HG02798 (cell line): Measurements from ENCODE around the gene PRIMA1.

Experiments used
- ATAC-seq: cut with Tn5 transposase; IDR thresholded peaks from one replicate; pipeline ENCODE4 v1.9.1; 2021; ENCODE audit warnings: mild to moderate bottlenecking; ENCODE audit not compliant: unreplicated experiment, poor library complexity

Gene PRIMA1

DNA sequence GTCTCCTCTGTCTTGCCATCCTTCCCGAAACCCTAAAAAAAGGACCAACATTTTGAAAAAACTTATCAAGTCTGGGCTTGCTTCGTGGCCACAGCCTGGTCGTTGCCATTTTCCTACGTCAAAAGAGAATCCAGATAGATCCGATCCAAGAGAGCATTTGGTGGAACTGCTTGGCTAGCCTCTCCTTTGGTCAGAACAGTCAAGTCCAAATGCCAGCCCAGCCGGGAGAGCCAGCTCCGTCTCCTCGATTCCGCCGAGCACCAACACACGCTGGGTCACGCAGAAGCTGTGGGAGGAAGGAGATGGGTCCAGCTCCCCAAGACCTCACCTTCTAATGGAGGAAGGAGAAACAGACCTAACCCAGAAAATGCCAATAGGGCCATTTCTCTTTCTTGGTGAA is 9.3 kb upstream of the PRIMA1 start:
- no peak for ATAC-seq

DNA sequence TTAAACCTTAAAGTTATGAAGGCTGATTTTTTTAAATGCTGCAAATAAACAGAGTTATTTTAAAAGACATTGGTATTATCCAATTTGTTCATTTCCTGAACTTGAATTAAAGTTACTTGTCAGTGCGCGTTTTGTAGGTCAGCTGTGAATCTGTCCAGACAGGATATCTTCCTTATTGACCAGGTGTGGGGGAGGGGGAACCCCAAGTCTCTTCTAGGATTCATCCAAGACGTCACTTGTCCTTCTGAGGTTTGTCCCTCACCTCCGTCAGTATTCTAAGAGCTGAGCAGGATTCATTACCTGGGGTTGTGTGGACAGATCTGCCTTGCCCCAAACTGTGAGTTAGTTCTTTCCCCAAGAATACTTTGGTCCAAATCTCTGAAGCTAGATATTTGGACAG is 8.8 kb upstream of the PRIMA1 start:
- ATAC-seq = no peak

DNA sequence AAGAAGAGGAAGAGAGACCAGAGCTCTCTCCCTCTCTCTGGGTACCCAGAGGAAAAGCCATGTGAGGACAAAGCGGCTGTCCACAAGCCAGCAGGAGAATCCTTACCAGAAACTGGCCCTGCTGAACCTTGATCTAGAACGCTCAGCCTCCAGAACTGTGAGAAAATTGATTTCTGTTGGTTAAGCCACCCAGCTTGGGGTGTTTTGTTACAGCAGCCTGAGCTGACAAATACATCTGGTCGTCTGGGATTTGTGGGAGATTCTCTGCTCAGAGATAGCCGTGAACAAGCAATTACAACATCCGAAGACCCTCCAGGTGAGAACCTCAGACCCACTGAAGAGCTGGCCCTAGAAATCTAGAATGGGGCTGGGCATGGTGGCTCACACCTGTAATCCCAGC is 6.5 kb upstream of the PRIMA1 start:
- ATAC-seq = no peak

DNA sequence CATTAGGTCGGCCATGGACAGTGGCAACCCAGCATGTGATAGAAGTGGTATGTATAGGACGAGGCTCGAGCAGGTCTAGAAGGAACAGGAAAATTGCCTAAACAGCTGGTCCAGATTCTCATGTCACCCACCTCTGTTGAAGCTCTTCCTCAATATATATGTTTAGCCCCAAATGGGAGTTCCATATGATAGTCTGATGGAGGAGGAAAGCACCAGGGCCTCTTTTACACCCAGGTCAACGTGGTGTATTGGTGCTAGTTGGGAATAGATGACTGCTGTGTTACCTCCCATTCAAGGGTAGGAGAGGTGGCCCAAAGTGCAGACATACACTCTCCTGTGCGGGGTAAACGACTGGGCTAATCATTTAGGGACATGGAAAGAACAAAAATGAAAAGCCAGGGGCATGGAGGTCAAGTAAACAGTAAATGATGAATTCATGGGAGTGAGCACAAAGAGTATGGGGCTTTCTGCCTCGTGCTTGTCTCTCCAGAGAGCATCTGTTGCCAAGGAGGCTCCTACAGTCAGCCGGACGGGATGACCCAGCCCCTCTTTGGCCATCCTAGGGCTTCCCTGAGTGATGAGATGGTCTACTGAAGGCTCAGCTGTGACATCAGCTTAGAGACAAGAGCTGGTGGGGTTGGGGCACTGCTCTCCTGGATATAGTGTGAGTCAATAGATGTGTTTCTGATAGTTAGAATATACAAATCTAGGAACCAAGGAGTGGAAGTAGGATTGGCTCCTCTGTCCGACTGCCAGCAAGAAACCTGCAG is 5.5 kb upstream of the PRIMA1 start:
- no peak for ATAC-seq

DNA sequence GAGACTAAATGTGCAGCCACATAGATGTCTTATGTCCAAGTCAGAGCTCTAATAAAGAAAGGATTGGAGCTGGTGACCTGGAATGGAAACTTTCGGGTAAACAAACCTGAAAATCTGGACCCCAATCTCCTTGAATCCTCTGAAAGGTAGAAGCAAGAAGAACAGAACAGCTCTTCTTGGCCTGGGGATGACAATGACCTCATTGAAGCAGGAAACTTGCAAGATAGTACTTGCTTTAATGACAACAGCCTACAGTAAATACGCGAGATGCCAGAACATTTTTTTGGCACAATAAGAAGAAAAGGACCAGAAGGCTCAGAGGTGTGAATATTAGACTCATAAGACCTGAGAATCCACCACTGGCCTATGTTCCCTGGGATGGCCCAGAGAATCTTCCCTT is 4.1 kb upstream of the PRIMA1 start:
- no peak for ATAC-seq

DNA sequence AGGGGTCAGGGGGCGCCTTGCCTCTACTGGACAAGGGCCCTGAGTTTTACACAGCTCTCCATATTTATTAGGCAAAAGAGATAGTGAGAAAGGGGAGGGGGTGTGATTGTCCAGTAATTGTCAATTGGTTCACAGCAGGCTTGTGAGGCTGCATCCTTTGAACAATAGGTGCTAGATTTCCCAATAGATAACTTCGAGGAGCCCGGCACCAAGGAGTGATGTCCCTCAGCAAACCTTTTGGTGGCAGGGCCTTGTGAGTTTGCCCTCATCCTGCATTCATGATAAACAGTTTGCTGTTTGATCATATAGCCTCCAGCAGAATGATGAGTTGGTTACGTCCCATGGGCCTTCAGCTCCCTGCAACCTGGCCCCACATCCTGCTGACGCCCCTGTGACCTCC is 2.7 kb upstream of the PRIMA1 start:
- no peak for ATAC-seq

DNA sequence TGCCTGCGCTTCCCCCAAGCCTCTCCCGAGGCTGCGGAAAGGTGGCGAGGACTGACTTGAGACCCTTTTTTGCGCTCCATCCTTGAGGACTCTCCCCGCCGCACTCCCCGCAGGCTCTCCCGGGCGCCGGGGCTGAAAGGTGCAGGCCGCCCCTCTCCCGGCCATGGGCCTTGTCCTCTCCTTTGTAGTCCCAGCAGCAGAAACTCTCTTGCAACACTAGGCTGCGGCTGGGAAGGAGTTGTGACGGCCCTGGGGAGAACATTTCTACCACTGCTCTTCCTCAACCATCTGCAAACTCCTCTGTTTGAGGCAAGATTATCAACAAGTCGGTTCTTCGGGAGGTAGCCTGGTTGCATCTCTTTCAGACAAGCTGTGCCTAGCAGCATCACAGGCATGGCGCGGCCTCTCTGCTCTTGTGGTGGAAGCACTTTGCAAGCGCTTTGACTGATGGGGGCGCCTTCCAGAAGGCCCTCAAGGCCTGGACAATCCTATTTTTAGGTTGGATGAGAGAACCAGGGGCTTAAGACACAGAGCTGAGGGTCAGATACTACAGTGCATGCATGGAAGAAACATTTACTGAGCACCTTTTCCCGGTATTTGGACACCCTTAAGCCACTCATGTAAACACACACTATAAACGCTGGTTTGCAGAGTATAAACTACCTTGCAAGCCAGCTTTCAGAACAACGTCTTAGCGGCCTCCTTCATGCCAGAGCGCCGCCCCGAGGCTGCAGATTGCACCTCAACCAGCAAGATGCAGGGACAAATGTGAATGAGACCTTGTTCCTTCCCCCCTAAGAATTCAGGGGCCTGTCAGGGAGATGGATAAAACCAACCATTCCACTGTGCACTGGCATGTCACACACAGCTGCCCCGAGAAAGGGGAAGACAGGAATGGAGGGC is 1.2 kb upstream of the PRIMA1 start:
- no peak for ATAC-seq

DNA sequence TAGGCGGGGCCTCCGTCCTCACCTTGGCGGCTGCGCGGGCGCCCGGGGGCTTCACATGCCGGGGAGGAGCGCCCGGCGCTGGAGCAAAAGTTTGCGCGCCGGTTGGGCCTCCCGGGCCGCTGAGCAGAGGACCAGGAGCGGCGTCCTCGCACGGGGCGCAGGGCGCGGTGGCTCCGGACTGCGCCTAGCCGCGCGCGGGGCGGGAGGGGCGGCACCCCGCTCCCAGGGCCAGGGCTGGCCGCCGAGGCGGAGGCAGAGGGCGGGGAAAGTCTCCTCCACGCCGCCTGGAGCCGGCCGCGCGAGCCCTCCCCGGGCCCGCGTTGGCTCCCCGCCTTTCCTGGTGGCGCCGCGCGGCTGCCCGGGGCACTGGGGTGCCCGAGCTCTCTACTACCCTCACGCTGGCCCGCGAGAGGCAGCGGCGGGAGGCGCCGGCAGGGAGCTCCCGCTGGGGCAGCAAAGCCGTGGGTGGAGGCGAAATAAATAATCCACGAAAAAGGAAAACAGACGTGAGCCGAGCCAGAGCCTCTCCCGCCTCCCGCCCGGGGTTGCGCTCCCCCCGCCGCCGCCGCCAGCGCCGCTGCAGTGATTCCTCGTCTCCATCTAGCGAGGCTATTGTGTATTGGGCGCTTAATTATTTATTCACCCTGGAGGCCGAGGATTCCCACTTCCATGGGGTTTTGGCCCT is 400 bp upstream of the PRIMA1 start:
- no peak for ATAC-seq

DNA sequence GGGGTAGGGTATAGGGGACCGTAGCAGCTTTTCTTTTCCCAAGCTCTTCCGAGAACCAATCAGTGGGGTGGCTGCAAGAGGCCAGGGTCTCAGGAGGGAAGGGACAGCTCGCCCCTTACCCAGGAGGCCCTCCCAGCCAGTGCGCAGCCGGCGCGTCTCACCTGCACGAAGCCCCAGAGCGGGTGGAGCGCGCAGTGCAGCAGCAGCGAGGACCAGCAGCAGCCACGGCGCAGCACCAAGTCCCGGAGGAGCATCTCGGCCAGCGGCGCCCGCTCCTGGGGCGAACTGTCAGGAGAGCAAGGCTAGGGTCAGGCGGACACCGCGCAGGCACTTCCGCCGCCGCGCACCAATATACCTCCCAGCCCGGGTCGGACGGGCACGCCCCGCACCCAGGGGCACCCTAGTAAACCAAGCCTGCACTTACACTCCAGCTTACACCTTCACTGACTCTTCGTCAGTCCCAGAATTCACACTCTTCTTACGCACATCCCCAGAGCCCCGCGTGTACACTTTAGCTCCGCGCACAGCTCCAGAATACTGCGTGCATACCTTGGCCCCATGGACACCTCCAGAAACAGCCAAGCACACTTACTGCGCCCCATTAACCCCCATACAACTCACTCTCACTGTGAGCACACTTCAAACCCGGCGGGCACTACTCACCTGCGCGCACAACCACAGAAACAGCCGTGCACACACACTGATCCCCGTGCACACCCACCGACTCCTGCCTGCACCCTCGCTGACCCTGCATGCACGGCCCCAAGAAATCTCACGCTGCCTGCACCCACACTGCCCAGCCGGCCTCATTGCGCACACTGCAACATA is 606 bp downstream of the PRIMA1 start:
- no peak for ATAC-seq

DNA sequence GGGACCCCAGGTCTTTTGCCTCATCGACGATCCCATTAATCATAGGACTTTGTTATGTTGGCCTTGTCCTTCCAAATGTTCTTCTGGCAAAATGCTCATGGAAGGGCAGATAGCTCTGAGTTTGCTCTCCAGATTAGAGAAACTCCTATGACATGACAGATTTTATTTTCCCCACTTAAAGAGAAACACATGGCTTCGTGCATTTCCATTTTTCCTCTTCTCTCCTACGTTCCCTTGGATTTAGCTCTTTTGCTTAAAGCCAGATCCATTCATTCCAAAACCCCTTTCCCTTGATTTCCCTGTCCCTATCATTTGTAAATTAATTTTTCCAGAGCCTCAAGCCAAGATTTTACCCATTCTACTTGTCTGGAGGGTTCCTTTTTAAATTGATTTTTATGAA is 2.9 kb downstream of the PRIMA1 start:
- ATAC-seq = no peak

DNA sequence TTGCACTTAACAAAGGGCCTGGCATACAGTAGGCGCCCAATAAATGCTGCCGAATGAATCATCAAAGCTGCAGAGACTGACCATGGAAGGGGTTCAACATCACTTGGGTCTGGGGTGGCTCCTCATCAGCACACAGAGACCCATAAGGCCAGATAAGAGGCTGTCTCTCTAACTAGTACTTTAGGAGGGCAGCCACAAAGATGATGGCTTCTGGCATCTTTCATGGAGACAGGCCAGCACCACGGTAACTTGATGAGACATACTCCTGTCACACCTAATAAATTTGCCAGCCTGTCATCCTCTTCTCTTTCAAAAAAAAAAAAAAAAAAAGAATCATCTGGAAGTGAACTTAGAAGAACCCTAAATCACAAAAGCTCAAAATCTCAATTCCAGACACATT is 3.4 kb downstream of the PRIMA1 start:
- ATAC-seq = no peak

DNA sequence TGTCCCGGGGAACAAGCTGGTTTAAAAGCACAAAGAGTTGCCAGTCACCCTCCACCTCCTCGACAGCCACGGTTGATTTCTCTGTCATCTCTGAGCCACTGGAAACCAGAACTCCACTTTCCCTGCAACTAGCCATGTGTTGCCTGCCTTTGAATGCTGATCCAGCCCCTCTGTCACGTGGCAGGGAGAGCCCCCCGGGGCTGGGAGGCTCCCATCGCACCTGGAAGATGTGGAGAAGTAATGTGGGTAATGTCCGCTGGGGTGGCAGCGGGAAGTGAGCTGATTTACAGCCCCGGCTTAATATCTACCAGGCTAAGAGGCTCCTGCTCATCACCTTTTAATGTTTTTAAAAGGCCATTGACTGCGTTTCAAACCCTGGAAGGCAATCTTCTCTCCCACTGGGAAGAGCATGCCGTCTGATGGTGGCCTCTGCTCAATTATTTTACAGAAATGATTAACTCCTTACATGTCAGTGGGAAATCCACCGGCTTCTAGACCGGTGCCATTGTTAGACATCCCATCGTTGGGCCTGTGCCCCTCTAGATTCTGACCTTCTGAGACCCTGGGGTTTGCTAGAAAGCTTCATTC is 7.4 kb downstream of the PRIMA1 start:
- no peak for ATAC-seq

DNA sequence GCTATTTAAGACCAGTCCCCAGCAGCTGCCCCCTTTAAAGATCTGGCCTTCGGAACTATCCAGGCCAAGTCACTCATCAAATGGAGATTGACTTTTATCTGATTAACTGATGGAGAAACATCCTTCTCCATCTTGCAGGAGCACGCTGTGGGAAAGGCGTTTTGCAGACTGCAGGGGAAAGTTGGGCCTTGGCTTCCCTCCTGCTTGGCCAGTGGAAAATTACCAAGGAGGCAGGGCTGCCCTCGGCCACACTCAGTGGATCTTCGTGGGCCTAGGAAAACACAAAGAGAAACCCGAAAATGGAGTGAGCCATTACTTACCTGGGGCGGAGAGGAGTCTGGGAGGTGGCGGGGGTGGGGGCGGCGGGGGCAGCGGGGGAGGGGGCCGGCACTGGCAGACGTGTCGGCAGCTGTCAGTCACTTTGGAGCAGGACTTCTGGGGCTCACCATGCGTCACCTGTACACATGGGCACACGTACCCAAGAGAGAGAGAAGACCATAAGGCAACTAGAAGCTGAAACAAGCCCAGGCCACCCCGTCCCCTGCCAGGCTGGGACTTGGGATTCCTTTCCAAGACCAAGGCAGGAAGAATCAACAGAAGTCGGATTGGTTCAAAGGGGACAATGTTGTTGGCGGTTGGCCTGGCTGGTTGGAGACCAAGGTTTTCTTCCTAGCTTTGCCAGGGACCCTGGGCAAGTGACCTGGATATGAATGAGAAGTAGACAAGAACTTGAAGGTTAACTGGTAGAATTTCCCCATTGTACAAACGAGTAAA is 9.2 kb downstream of the PRIMA1 start:
- ATAC-seq = no peak

DNA sequence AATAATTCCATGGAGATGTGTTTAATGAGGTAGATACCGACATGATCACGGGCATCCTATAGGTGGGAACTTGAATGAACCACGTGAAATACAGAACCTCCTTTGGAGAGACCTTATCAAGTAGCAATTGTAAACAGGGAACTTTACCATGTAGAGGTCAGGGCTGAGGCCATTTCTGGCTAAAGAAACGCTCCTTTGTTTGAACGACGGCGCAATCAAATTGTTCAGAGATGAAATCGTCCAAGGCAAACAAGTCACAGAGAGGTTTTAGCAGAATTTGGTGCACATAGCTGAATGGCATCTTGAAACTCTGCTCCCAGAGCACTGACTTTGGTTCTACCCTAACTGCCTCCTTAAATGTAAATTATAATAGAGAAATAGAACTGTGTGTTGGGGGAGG is 9.8 kb downstream of the PRIMA1 start:
- no peak for ATAC-seq

DNA sequence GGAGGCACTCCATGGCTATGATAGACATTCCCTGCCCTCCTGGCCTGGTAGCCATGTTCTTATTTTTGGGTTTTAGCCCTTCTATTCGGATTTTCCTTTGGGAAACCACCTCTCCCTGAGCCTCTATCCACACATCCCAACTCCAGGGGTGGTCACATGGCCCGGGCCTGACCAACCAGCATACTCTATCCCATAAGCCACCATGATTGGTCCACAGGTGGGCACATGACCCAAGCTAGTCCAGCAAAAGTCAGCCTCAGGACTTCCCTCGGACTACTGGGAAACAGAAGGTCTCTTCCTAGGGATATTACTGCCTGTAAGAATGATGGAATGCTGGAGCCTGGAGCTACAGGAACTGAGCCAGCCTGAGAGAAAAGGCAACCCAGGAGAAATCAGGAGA is 12.5 kb downstream of the PRIMA1 start:
- ATAC-seq = no peak

DNA sequence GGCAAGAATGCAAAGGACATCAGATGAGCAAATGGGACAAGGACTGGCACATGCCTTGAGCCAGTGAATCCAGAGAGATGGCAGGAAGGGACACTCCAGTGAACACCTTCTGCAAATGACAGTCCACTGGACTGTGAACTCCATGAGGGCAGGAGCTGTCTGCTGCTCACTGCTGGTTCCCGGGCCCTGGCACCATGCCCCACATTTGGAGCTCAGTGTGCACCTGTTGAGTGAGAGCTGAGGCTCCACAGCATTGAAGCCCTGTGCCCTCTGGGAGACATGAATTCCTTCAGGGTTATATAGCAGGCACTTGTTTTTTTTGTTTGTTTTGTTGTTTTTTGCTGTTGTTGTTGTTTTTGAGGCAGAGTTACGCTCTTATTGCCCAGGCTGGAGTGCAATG is 13.1 kb downstream of the PRIMA1 start:
- no peak for ATAC-seq

DNA sequence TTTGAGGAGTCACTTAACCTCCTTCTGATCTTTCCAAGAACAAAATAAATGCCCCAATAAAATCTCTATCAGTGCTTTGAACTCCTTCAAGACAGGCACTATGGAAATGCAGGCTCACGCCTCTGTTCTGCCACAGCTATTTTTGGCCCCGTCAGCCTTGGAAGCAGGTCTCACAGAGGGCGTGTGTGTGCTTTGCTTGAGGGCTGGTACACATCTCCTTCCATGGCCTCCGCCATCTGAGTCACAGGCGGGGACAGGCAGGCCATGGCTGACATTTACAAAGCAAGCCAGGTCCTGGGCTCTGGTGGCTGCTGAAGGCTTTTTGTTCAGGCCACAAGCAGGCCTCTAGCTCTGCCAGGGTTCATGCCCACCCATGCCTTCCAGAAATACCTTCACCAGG is 16.0 kb downstream of the PRIMA1 start:
- ATAC-seq = no peak

DNA sequence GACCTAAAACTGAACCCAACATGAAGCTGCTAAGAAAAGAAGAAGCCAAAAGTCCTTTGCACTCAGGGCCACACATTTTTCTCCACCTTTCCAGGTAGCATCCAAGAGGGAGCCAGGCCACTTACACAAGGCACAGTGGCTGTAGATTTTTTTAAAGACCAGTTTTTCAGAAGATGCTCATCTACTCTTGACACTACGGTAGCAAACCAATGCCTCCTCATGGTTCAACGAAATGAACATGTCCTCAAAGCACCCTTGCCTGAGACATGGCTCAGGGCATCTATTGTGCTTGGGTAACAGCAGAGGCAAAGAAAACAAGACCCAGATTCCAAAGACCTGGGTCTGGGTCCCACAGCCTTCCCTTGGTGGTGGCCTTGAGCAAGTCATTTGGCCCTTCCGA is 22.3 kb downstream of the PRIMA1 start:
- no peak for ATAC-seq

DNA sequence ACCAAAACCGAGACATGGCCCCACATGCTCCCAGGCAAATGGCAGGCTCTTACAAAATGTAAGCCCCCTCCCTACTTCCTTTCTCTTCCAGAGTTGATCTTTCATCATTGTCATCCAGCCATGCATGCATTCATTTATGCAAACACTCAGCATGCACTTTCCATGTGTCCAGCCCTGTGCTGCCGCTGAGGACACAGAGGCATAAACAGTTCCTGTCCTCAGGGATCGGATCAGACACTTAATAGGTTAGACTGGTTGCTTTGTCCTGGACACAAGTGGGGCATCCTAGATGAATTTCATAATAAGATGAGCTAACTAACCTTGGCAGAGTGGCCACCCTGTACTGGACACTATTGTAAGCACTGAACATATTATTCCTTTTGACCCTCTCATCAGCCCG is 23.1 kb downstream of the PRIMA1 start:
- no peak for ATAC-seq
